Measurements from ENCODE around the gene MRPL20. TPM values are rescaled to one million over a fixed set of nuclear protein-coding genes. Genes with fewer than 3 reads are reported as not detected.
A peak's percentile ranks its signal among the peaks of the same experiment; 100 is the strongest.
"Not testable (repeated sequence)": the region's sequence is repeated elsewhere in the genome, so short reads cannot be mapped to it uniquely, and the experiment has no call there.

The MRPL20 gene
- total and polyA plus RNA-seq, 9 of the 15 experiments (the other 6 are each of a cell fraction or from before 2014, with no cell fraction given): 180 to 671 (median 229) TPM

- H3K27ac ChIP-seq (ENCODE audit: extremely low read depth, low read depth, low read length); H3K9me1 ChIP-seq (ENCODE audit: control insufficient read depth, insufficient read depth, low read length); H3K4me2 ChIP-seq (ENCODE audit: insufficient read depth, low read length); BruUV-seq (replicated peaks); H3K9ac ChIP-seq (ENCODE audit: insufficient read depth in 1 of 2, low read depth in 2 of 2, low read length in 2 of 2); FAIRE-seq; H3K27me3 ChIP-seq (ENCODE audit: control insufficient read depth in 2 of 2, insufficient read depth in 2 of 2, low read length in 2 of 2); H2AFZ ChIP-seq (ENCODE audit: low read depth, low read length); H3K79me2 ChIP-seq (ENCODE audit: control insufficient read depth, insufficient read depth, low read length); ATAC-seq; H3K9me3 ChIP-seq (replicated peaks; ENCODE audit: control insufficient read depth, insufficient read depth, low read depth, low read length); CTCF ChIA-PET (ENCODE audit: low intra/inter-chr PET ratio); H3K36me3 ChIP-seq (ENCODE audit: control insufficient read depth, insufficient read depth, low read length); H4K20me1 ChIP-seq (replicated peaks; ENCODE audit: control insufficient read depth, insufficient read depth, low read length); in situ Hi-C loops (cut with MboI); DNase-seq (ENCODE audit: extremely low read depth in 1 of 4, low spot score in 3 of 4); H3K4me3 ChIP-seq; POLR2A ChIA-PET; intact Hi-C loops (cut with micrococcal nuclease): not testable (repeated sequence)
- WGBS (ENCODE audit: insufficient coverage, low coverage, missing lambda C conversion rate): 50% methylated on average over 21 of the region's 22 CpGs
- peaks cover 0 to 23% of the 10 kb centered on the region in 2 experiments; a peak in 3 of 5 replicates for H3K4me1 ChIP-seq (replicated peaks in 1 of 2; ENCODE audit: control insufficient read depth in 2 of 2, insufficient read depth in 2 of 2, low read length in 2 of 2)
Observed at GRCh38 chr1:1450616-1451015, 43.5 kb upstream of the MRPL20 start.

GRCh38 chr1:1449099-1449739 lies 42.1 kb upstream of the MRPL20 start, which contains the start of gene ATAD3C:
Gene ATAD3C (plus strand): TSS chr1:1449689. CDS start chr1:1450684, 995 bp downstream.
- Histone ChIP-seq H3K36me3 (ENCODE audit: control insufficient read depth, insufficient read depth, low read length) (no peaks in the 10 kb centered on the region), H4K20me1 (replicated peaks; ENCODE audit: control insufficient read depth, insufficient read depth, low read length) (no peaks in the 10 kb centered on the region)
- TF ChIP-seq OTX1 (CRISPR knock-in tag; IDR thresholded peaks at IDR 0.05) (0 out of 2 replicates have a peak, but pooled peaks have one; percentile 59), C11orf30 (IDR thresholded peaks at IDR 0.05; ENCODE audit: low read depth) (no peak), TOE1 (IDR thresholded peaks at IDR 0.05; ENCODE audit: borderline replicate concordance) (peak; percentile 35; the same call in 1 of the 2 replicates), TOE1 (CRISPR knock-in tag; IDR thresholded peaks at IDR 0.05; ENCODE audit: borderline replicate concordance, low read depth) (no peak), HNRNPLL (IDR thresholded peaks at IDR 0.05; ENCODE audit: low read depth, low read length, poor library complexity, severe bottlenecking) (no peak), KDM1A (IDR thresholded peaks at IDR 0.05) (0 out of 4 replicates have a peak, but pooled peaks of 1 of the 2 experiments have one; percentile 14), HES1 (IDR thresholded peaks at IDR 0.05; ENCODE audit: low read depth) (no peak), MBD2 (IDR thresholded peaks at IDR 0.05; ENCODE audit: borderline replicate concordance, low read depth) (no peak), NKRF (IDR thresholded peaks at IDR 0.05; ENCODE audit: borderline replicate concordance) (0 out of 2 replicates have a peak, but pooled peaks have one; percentile 34), THRAP3 (IDR thresholded peaks at IDR 0.05; ENCODE audit: borderline replicate concordance) (peak; percentile 88), NEUROD1 (IDR thresholded peaks at IDR 0.05; ENCODE audit: borderline replicate concordance, low read depth, low read length, partially characterized antibody) (no peak), ARNT (IDR thresholded peaks at IDR 0.05) (0 out of 4 replicates have a peak, but pooled peaks of 1 of the 2 experiments have one; percentile 40)

More at GRCh38 chr1:1449099-1449739, 42.1 kb upstream of the MRPL20 start, which contains the start of gene ATAD3C:
- intact Hi-C loops (cut with micrococcal nuclease): no loop called here
- Histone ChIP-seq H3K9ac (ENCODE audit: insufficient read depth in 1 of 2, low read depth in 2 of 2, low read length in 2 of 2) (no peak within 1 kb of the TSS), H2AFZ (ENCODE audit: low read depth, low read length) (peak within 1 kb of the TSS; percentile 72; the same call in 1 of the 2 replicates), H3K27ac (ENCODE audit: extremely low read depth, low read depth, low read length) (no peak within 1 kb of the TSS), H3K79me2 (ENCODE audit: control insufficient read depth, insufficient read depth, low read length) (no peaks in the 10 kb centered on the region), H3K9me3 (replicated peaks; ENCODE audit: control insufficient read depth, insufficient read depth, low read depth, low read length) (no peaks in the 10 kb centered on the region), H3K27me3 (ENCODE audit: control insufficient read depth in 2 of 2, insufficient read depth in 2 of 2, low read length in 2 of 2) (no peaks in the 10 kb centered on the region), H3K4me1 (replicated peaks in 1 of 2; ENCODE audit: control insufficient read depth in 2 of 2, insufficient read depth in 2 of 2, low read length in 2 of 2) (peaks cover 0 to 19% of the 10 kb centered on the region in 2 experiments; a peak in 3 of 5 replicates), H3K9me1 (ENCODE audit: control insufficient read depth, insufficient read depth, low read length) (no peaks in the 10 kb centered on the region), H3K4me3 (no peak within 1 kb of the TSS), H3K4me2 (ENCODE audit: insufficient read depth, low read length) (no peak within 1 kb of the TSS)
- ChIA-PET POLR2A (no interaction called here), CTCF (ENCODE audit: low intra/inter-chr PET ratio) (no interaction called here)
- no TSS peak for BruUV-seq (replicated peaks)
- ATAC-seq (no peak), FAIRE-seq (no peak), DNase-seq (ENCODE audit: extremely low read depth in 1 of 4, low spot score in 3 of 4) (no peak)
- in situ Hi-C loops (cut with MboI): loop anchor here (5.0 kb wide), 1 partner anchor 48 kb away; no protein-coding TSS in a partner anchor
- WGBS (ENCODE audit: insufficient coverage, low coverage, missing lambda C conversion rate): 34% methylated on average over 6 of the region's 6 CpGs
